ENCODE measurements around the gene RTP3.

The RTP3 gene

GRCh38 chr3:46469680-46470357 is 28.0 kb upstream of the RTP3 start:
- peak; percentile 69 to 76 for DNase-seq

GRCh38 chr3:46470831-46471230 is 26.9 kb upstream of the RTP3 start:
- DNase-seq = no peak

GRCh38 chr3:46471371-46471914 is 26.3 kb upstream of the RTP3 start:
- DNase-seq = no peak

- DNase-seq = no peak
These were observed 25.0 kb upstream of the RTP3 start for GRCh38 chr3:46472736-46473135.

DNA sequence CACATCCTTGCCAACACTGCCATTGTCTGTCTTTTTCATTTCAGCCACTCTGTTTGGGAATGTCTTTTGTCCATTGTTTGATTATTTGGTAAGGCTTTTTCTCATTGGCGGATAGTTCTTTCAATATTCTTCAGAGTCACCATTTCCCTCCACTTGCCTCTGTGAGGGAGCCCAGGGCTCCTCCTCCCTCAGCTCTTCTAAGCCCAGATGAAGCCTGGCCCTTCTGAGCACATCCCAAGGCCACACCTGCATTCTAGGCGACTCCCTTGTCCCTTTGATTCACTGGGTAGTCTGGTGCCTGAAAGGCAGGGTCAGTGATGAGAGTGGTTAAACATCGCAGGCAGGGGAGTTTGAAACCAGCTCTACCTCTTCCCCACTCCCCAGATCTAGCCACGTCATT is 20.6 kb upstream of the RTP3 start:
- DNase-seq = no peak

DNA sequence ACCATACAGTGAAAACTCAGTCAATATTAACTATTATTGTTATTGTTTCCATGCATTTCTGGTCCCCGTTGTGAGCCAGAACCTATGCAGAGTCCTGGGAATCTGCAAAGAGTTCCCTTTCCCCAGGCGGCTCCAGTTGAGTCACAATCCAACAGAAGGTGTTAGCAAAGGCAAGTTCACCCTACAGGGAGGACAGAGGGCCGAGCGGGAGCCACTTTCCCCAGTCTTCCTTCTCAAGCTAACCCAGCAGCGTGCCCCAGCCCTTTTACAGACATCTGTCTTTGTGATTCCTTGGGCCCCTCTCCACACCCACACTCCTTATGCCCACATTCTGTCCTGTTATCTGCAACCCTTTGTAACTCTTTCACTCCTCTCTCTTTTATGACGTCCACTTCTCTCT is 20.0 kb upstream of the RTP3 start:
- DNase-seq = no peak

DNA sequence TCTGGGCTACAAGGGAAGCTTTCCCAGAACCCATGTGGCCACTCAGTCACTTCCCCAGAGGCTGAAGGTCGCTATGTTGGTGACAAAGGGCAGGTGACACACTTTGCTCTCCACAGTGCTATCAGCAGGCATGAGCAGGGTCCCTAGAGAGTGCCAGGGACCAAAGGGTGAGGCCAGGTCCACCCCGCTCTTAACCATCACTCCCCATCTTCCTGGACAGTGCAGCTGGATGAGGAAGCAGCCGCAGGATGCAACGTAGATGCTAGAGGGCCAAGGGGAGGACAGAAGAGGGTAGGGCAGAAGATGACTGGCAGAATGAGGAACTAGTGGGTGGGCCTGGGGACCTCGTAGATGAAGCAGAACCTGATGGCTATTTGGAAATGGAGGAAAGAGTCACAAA is 19.4 kb upstream of the RTP3 start:
- DNase-seq = no peak

- DNase-seq = no peak
These were observed 18.8 kb upstream of the RTP3 start for GRCh38 chr3:46479021-46479420.

GRCh38 chr3:46479696-46480095 is 18.1 kb upstream of the RTP3 start:
- no peak for DNase-seq

DNA sequence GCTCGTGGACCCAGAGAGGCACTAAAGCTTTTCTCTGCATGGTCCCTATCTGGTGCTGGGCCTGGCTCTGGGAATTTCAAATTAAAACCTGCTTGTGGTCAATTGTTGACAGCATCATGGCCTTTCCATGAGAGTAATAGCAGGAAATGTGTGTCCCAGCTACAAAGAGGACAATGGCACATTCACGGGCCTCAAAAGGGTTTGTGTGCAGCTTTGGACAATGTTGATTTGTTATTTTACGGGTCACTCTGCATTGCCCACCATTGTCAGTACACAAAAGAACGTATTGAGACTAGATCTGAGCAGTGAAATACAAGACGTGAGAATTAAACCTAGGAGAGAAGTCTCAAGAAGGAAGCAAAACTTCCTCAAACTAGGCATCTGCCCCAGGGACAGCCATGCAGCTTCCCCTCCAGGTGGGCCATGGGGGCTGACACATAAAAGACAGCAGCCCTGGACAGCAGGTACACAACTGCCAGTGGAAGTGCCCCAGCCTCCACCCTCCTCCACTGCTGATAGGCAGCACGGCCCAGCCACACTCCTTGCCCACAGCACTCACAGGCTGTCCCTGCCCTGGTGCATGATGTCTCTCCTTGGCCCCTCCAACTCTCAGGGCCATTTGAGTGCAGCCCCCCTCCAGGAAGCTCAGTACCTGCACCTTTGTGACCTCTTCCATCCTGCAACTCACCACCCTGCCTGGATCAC is 17.1 kb upstream of the RTP3 start:
- no peak for DNase-seq

DNA sequence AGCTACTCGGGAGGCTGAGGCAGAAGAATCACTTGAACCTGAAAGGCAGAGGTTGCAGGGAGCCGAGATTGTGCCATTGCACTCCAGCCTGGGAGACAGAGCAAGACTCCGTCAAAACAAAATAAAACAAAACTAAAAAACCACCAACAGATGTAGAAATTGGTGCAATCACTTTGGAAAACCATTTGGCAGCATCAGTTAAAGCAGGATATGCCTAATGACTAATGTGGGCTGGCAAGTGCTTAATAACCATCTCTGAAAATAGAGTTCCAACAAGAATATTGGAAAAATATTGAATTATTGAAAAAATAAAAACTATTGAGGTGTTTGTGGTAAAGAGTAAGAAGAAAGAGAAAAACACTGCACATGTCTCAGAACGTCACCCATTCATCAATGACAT is 16.1 kb upstream of the RTP3 start:
- DNase-seq = no peak

DNA sequence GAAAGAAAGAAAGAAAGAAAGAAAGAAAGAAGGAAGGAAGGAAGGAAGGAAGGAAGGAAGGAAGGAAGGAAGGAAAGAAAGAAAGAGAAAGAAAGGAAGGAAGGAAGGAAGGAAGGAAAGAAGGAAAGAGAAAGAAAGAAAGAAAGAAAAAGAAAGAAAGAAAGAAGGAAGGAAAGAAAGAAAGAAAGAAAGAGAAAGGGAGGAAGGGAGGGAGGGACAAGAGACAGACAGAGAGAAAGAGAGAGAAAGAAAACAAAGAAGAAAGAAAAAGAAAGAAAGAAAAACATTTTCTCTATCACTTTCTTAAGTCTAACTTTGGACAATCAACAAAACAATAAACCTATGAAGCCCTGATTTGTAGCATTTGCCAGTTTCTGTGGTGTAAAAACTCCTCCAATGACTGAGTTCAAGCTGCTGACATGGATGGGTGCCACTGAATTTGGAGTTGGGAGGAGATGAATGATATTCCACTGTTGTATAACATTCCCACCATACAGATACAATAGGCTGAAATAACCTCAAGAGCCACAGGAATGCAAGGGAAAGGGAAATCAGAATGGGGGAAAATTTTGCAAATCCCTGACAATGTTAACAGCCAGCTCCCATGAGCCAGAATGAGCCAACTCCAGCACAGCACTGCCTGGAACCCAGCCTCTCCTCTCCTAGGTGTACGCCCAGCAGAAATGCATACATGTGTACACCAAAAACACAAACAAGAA is 15.0 kb upstream of the RTP3 start:
- DNase-seq = no peak

- peak; percentile 7 to 9 for DNase-seq
These were observed 14.0 kb upstream of the RTP3 start for GRCh38 chr3:46483825-46484224.

DNA sequence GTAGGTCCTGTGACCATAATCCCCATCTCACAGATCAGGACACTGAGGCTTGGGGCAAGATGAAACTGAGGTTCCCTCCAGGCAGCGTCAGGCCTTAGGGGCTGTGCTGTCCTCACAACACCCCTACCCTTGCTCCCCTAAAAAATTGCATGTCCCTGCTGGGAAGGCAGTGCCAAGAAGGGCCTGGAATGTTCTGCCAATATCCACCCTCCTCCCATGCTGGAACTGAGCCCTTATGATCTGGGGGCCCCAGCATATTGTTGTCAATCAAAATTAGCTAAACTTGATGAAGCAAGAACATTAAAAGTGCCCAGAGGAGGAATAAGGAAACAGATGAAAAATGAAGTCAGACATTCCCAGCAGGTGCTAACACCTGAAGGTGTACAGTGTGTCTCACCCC is 13.4 kb upstream of the RTP3 start:
- no peak for DNase-seq

DNA sequence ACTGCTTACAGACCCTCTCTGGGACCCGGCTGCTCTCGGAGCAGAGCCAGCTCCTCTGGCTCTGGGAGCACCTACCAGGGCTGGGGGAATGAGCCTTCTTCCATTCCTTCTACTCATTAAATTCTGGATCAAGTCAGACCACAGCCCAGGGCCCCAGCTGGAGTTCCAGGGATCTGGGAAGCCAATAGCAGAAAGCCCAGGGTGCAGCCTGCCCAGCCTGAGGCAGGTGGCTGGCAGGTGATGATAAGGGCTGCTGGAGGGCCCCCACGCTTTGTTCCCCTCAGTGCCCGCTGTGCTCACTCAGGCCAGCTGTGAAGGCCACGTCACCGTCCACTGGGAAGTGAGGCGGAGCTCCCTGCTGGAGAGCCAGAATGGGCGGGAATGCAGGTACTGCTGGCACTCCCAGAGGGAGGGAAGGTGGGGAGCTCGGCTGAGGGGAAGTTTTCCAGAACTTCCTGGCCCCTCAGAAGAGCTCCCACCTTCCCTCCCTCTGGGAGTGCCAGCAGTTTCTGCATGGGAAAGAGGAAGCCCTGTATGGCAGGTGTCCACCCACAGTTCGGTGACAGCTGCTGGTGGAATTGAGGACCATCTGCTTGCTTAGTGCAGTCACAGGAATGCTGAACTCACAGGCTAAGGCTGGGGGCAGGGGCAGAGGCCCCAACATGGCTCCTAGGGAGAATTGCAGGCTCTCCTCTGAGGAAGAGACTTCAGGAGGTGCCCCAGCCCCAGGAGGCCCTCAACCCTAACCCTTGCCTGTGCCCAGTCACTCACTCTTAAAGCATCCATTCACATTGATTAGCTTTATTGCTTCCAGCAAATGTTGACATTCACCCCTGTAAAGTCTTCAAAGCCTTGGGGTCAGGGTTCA is 12.6 kb upstream of the RTP3 start:
- no peak for DNase-seq

DNA sequence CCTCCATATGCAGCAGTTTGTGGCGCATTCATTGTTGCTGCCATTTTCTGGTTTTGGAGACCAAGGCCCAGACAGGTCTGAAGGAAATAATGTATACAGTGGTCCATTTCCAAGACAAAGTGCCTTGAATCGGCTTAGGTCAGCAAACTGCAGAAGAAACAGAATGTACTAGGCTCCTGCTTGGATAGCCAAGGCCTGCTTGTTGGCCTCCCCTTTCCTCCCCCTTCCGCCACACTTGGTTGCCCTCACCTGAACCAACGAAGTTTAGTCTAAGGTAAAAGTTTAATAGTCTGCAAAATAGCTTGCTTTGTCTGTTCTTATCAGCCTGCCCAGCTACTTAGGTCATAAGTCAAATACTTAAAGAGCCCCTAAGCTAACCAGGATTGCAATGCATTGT is 12.0 kb upstream of the RTP3 start:
- no peak for DNase-seq

DNA sequence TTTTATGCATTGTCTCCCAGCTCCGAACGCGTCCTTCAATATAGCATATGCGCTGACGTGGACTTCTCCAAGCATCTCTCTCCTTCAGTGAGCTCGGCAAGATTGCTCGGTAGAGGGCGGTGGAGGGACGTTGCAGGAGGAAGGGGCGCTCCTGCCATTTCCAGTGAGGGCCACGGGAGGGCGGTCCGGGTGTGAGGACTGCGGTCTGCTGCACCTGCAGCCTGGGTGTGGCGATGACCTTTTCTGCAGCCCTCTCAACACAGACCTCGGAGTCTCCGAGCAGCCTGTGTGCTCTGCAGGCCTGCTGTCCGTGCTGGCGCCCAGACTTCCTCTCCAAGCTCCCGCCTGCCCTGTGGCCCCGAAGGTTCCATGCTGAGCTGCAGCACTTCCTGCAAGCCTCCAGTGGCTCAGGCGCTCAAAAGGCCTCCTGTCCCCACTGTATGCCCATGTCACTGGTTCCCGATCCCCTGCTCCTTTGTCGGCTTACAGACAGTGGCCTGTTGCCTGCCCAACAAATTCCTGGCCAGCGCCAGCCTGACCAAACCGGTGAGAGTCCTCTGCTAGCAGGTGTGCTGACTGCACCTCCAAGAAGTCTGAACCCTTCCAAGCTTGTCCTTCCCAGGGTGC is 8.9 kb upstream of the RTP3 start:
- peak; percentile 89 to 92 for DNase-seq

- no peak for DNase-seq
These were observed 8.4 kb upstream of the RTP3 start for GRCh38 chr3:46489381-46489780.

- no peak for DNase-seq
These were observed 7.9 kb upstream of the RTP3 start for GRCh38 chr3:46489875-46490274.

DNA sequence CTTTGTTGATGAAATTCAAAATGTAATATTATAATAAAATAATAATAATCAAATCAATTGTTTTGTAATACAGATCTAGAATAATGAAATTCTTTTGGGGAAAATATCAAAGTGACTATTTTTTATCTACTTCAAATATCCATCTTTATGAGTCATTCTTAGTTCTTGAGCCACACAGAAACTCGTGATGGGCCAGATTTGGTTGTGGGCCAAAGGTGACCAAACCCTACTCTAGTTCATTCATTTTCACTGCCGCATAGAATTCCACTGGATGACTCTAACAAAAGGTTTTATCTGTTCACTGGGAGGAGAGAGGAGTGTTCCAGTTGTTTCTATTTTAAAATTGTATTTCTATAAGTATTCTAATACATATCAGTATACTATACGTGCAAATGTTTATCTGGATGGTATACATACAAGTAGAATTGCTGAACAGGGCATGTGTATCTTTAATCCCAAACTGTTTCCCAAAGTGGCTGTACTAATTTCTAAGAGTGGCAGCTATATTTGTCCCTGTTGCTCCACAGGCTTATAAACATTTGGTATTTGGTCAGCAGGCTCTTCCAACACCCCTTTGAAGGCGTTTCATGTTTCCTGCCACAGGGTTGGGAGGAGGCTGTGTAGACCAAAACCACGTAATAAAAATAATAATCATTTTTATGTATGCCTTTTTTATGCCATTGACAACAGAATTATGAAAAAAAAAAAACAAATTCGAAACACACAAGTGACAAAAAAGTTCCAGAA is 7.3 kb upstream of the RTP3 start:
- DNase-seq = no peak

Measured in AML-193 (cell line).